Transverse colon (tissue), 4 donors: ENCODE data around the gene DDX54. TPM values are rescaled to one million over a fixed set of nuclear protein-coding genes. Genes with fewer than 3 reads are reported as not detected.

ENCODE experiments used
- DNase-seq: peaks from one replicate; pipeline ENCODE4 v3.0.0-alpha.2; 2019
- H3K27ac ChIP-seq, 4 donors: fragments of 200-600 bp; sonication (generic); 2 replicates each; pipeline ENCODE4 v1.5.1; 2016 to 2018; ENCODE audit warnings: inconsistent platforms in 4 of 4
- H3K27me3 ChIP-seq: fragments of 200-600 bp; sonication (generic); 2 replicates; pipeline ENCODE4 v1.5.1; 2017; ENCODE audit warnings: inconsistent platforms
- H3K36me3 ChIP-seq, 4 donors: fragments of 200-600 bp; sonication (generic); 2 replicates each; pipeline ENCODE4 v1.5.1; 2017 to 2019; ENCODE audit warnings: inconsistent platforms in 4 of 4
- H3K4me1 ChIP-seq, 4 donors: fragments of 200-600 bp; sonication (generic); 2 replicates each; pipeline ENCODE4 v1.5.1; 2017 to 2020; ENCODE audit warnings: inconsistent platforms in 4 of 4
- H3K4me3 ChIP-seq, 4 donors: fragments of 200-600 bp; sonication (generic); 1 replicate in 1 of 4; 2 replicates in 3 of 4; pipeline versions ENCODE4 v1.5.1 to v1.6.1; 2017 to 2019; ENCODE audit warnings: inconsistent platforms in 4 of 4
- H3K9me3 ChIP-seq, 2 donors: fragments of 200-600 bp; sonication (generic); 2 replicates each; pipeline ENCODE4 v1.5.1; 2017 to 2019; ENCODE audit warnings: inconsistent platforms in 2 of 2
- EP300 ChIP-seq: sonication (generic); formaldehyde crosslinking; IDR thresholded peaks from one replicate; pipeline ENCODE4 v1.6.1; 2017; ENCODE audit warnings: antibody characterized with exemption, low read depth
- POLR2A ChIP-seq: fragments of 450-650 bp; IDR thresholded peaks from one replicate; pipeline ENCODE4 v1.6.1; 2016; ENCODE audit warnings: antibody characterized with exemption, mild to moderate bottlenecking, moderate library complexity
- POLR2AphosphoS5 ChIP-seq, 3 donors: sonication (generic); formaldehyde crosslinking; IDR thresholded peaks; one replicate each; pipeline ENCODE4 v1.6.1; 2016; ENCODE audit warnings: antibody characterized with exemption in 3 of 3
- WGBS, 2 donors: methylation state at CpG; one replicate each; pipeline ENCODE4 v1.1.5; 2018; ENCODE audit warnings: low coverage in 1 of 2; 5-methylcytosine and 5-hydroxymethylcytosine counted together
- in situ Hi-C, 4 donors: fragments of 200-750 bp; cut with MboI; loops; one replicate each; pipeline versions ENCODE4 v1.15.0 to v1.15.1; 2017; ENCODE audit warnings: low sequenced_read_pairs in 3 of 4, low pct_ligation_motif_present in 1 of 4, low pct_unique_long_range_greater_than_20kb in 1 of 4
- intact Hi-C: fragments of 100-400 bp; cut with DNase I; formaldehyde crosslinking; loops from one replicate; pipeline ENCODE4 v1.15.1; 2023; ENCODE audit warnings: low total_unique reads
- total RNA-seq, 4 donors: library from RNA; depleted of rRNA; stranded (reverse); fragments of >200 nt; gene quantifications; one replicate each; pipeline ENCODE4 v1.1.0, GENCODE V29; 2016
- TF ChIP-seq, protein P1 (sequence below), 5 experiments: fragments of 200-600 bp in 3 of 5; fragments of 450-650 bp in 2 of 5; sonication (generic) in 3 of 5; IDR thresholded peaks; 1 replicate in 2 of 5; 2 replicates in 3 of 5; pipeline ENCODE4 v1.5.1; 2016 to 2017; ENCODE audit warnings: antibody characterized with exemption in 5 of 5, inconsistent platforms in 3 of 5, mild to moderate bottlenecking in 2 of 5, moderate library complexity in 1 of 5

DDX54 gene, protein sequence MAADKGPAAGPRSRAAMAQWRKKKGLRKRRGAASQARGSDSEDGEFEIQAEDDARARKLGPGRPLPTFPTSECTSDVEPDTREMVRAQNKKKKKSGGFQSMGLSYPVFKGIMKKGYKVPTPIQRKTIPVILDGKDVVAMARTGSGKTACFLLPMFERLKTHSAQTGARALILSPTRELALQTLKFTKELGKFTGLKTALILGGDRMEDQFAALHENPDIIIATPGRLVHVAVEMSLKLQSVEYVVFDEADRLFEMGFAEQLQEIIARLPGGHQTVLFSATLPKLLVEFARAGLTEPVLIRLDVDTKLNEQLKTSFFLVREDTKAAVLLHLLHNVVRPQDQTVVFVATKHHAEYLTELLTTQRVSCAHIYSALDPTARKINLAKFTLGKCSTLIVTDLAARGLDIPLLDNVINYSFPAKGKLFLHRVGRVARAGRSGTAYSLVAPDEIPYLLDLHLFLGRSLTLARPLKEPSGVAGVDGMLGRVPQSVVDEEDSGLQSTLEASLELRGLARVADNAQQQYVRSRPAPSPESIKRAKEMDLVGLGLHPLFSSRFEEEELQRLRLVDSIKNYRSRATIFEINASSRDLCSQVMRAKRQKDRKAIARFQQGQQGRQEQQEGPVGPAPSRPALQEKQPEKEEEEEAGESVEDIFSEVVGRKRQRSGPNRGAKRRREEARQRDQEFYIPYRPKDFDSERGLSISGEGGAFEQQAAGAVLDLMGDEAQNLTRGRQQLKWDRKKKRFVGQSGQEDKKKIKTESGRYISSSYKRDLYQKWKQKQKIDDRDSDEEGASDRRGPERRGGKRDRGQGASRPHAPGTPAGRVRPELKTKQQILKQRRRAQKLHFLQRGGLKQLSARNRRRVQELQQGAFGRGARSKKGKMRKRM
- 10 to 100 TPM; 60.7 to 96.1 (median 72.8) TPM for total RNA-seq

DNA sequence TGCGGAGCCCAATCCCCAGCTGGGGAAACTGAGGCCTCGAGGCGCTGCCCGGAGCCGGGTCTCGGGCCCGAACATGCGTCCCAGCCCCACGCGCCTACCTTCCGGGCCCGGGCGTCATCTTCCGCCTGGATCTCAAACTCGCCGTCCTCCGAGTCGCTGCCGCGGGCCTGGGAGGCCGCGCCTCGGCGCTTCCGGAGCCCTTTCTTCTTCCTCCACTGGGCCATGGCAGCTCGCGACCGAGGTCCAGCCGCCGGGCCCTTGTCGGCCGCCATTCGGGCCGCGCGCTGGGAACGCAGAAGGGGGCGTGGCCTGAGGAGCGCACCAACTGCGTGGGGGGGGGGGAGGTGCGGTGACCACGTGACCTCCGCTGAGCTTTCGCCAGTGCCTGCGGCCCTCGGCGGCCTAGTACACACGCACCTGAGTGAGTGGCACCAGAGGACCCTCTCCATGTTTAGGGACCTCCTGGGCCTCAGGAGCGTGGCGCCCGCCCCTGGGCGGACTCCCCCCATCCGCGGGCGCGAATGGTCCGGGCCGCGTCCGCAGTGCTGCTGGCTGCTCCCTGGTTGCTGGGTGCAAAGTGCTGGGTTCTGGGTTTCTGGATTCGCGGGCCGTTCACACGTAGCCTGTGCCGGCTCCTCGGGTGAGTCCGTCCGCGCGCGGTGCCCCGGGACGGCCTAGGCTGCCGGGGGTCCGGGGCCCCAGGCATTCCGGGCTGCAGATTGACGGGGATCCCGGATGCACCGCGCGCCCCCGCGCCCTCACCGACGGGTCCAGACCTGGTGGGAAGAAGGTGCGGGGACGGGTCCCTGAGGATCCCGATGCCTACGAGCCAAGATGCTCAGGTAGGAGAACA lies at the start of gene DDX54, which contains the start of gene RITA1:
DDX54 (minus strand) TSS at position 299 of the 853 bp plus-strand sequence; CDS start at position 272, 27 bp downstream.
RITA1 (plus strand) TSS at position 542 of the 853 bp plus-strand sequence. CDS start 1,026 bp downstream, outside the sequence.
- Histone ChIP-seq H3K9me3 (no peaks in the 10 kb centered on the region), H3K4me3 (peak within 1 kb of the TSS; percentile 84 to 98 (median 92)), H3K27me3 (no peaks in the 10 kb centered on the region), H3K36me3 (peaks cover 0 to 4% (median 2%) of the 10 kb centered on the region in 4 donors), H3K4me1 (peaks cover 8 to 28% (median 26%) of the 10 kb centered on the region in 4 donors), H3K27ac (peak within 1 kb of the TSS; percentile 94 to 100 (median 97))
- in situ Hi-C loops (loop anchor here in 1 of 4 donors (25.0 kb wide), 1 partner anchor 152 kb away; the partner anchor contains the start of gene SLC8B1), intact Hi-C loops (no loop called here)
- TF ChIP-seq, protein P1, sequence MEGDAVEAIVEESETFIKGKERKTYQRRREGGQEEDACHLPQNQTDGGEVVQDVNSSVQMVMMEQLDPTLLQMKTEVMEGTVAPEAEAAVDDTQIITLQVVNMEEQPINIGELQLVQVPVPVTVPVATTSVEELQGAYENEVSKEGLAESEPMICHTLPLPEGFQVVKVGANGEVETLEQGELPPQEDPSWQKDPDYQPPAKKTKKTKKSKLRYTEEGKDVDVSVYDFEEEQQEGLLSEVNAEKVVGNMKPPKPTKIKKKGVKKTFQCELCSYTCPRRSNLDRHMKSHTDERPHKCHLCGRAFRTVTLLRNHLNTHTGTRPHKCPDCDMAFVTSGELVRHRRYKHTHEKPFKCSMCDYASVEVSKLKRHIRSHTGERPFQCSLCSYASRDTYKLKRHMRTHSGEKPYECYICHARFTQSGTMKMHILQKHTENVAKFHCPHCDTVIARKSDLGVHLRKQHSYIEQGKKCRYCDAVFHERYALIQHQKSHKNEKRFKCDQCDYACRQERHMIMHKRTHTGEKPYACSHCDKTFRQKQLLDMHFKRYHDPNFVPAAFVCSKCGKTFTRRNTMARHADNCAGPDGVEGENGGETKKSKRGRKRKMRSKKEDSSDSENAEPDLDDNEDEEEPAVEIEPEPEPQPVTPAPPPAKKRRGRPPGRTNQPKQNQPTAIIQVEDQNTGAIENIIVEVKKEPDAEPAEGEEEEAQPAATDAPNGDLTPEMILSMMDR (IDR thresholded peaks at IDR 0.05), result no peak
- TF ChIP-seq EP300, result no peak
- TF ChIP-seq POLR2A, result peak; percentile 77
- peak; percentile 42 to 49 (median 43) for TF ChIP-seq POLR2AphosphoS5 (IDR thresholded peaks at IDR 0.05)
- 1% methylated on average over 32 of the region's 89 CpGs; no CpG with 5 or more reads in 1 of the 2 donors for WGBS, 2 donors
- peak; percentile 85 for DNase-seq

GRCh38 chr12:113234483-113234882 lies 49.2 kb upstream of the DDX54 start:
- no peak overlapping the region for H3K4me3 ChIP-seq
- H3K9me3 ChIP-seq, result no peaks in the 10 kb centered on the region
- peak overlapping the region in 1 of 4 donors; percentile 10 for H3K27ac ChIP-seq
- H3K4me1 ChIP-seq, result peaks cover 9 to 65% (median 37%) of the 10 kb centered on the region in 4 donors
- in situ Hi-C loops, result no loop called here
- no peak for DNase-seq
- 65 to 75% methylated on average over 2 to 4 of the region's 4 CpGs for WGBS, 2 donors
- no peak for TF ChIP-seq POLR2AphosphoS5 (IDR thresholded peaks at IDR 0.05)
- TF ChIP-seq EP300, result no peak
- TF ChIP-seq POLR2A, result no peak
- TF ChIP-seq, protein P1 (IDR thresholded peaks at IDR 0.05), result no peak
- intact Hi-C loops, result no loop called here
- no peaks in the 10 kb centered on the region for H3K27me3 ChIP-seq
- H3K36me3 ChIP-seq, result peaks cover 0 to 12% (median 5%) of the 10 kb centered on the region in 4 donors

DNA sequence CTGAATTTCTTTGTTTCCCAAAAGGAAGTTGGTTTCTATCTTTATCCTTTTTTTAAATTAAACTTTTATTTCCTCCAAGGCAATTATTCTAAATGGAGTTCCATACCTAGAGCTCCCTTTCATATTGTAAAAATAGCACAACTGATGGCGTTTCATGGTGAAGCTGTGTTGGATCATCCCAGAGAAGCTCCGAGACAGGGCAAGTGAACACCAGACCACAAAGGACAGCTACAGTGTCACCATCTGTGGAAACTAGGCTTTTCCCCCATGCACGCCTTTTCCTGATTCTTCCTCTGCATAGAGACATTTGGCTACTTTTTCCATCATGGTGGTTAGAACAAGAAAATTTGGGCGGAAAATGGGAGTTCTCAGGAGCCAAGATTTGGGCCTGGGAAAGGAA lies 48.7 kb upstream of the DDX54 start:
- H3K4me3 ChIP-seq, result no peak overlapping the region
- H3K36me3 ChIP-seq, result peaks cover 0 to 12% (median 5%) of the 10 kb centered on the region in 4 donors
- H3K4me1 ChIP-seq, result peaks cover 10 to 65% (median 34%) of the 10 kb centered on the region in 4 donors
- H3K27me3 ChIP-seq, result no peaks in the 10 kb centered on the region
- no peak for DNase-seq
- no peaks in the 10 kb centered on the region for H3K9me3 ChIP-seq
- intact Hi-C loops, result no loop called here
- in situ Hi-C loops, result no loop called here
- H3K27ac ChIP-seq, result no peak overlapping the region
- WGBS, 2 donors, result 94 to 100% methylated on average over 4 of the region's 4 CpGs
- no peak for TF ChIP-seq POLR2A
